Activated CD8-positive, alpha-beta memory T cell treated with anti-CD3 and anti-CD28 coated beads, Interleukin-2, amount 50 U/mL, for 24 hours (primary cell): Measurements from ENCODE around the gene CCT5.

ENCODE experiments used
- DNase-seq: peaks from one replicate; pipeline ENCODE4 v3.0.0-alpha.2; 2020; ENCODE audit errors: extremely low read depth

Gene CCT5

GRCh38 chr5:10249948-10250805 is at the start of gene CCT5:
TSS of gene CCT5 (plus strand) at chr5:10250280. CDS start at chr5:10250341, 61 bp downstream.
- DNase-seq: peak; percentile 80

- DNase-seq: no peak
Measured at GRCh38 chr5:10201223-10201868, 48.7 kb upstream of the CCT5 start.

- no peak for DNase-seq
Measured at GRCh38 chr5:10202089-10202910, 47.8 kb upstream of the CCT5 start.

GRCh38 chr5:10209004-10209403 is 41.1 kb upstream of the CCT5 start:
- DNase-seq: no peak

GRCh38 chr5:10213316-10213715 is 36.8 kb upstream of the CCT5 start:
- DNase-seq: no peak

GRCh38 chr5:10214041-10214440 is 36.0 kb upstream of the CCT5 start:
- DNase-seq: no peak

- DNase-seq: no peak
Measured at GRCh38 chr5:10215366-10215765, 34.7 kb upstream of the CCT5 start.

- no peak for DNase-seq
Measured at GRCh38 chr5:10216107-10216506, 34.0 kb upstream of the CCT5 start.

GRCh38 chr5:10218658-10219057 is 31.4 kb upstream of the CCT5 start:
- no peak for DNase-seq

- DNase-seq: no peak
Measured at GRCh38 chr5:10219068-10219467, 31.0 kb upstream of the CCT5 start.

GRCh38 chr5:10220248-10220647 is 29.8 kb upstream of the CCT5 start:
- DNase-seq: no peak

- no peak for DNase-seq
Measured at GRCh38 chr5:10222326-10222725, 27.8 kb upstream of the CCT5 start.

- DNase-seq: no peak
Measured at GRCh38 chr5:10227379-10227778, 22.7 kb upstream of the CCT5 start.

- DNase-seq: no peak
Measured at GRCh38 chr5:10228288-10228687, 21.8 kb upstream of the CCT5 start.

GRCh38 chr5:10229306-10230048 is 20.6 kb upstream of the CCT5 start:
- no peak for DNase-seq

GRCh38 chr5:10232386-10232785 is 17.7 kb upstream of the CCT5 start:
- no peak for DNase-seq

- no peak for DNase-seq
Measured at GRCh38 chr5:10233011-10233410, 17.1 kb upstream of the CCT5 start.

- no peak for DNase-seq
Measured at GRCh38 chr5:10233505-10233904, 16.6 kb upstream of the CCT5 start.

GRCh38 chr5:10235350-10235749 is 14.7 kb upstream of the CCT5 start:
- no peak for DNase-seq

- no peak for DNase-seq
Measured at GRCh38 chr5:10243660-10244240, 6.3 kb upstream of the CCT5 start.

- no peak for DNase-seq
Measured at GRCh38 chr5:10244342-10244944, 5.6 kb upstream of the CCT5 start.
